GM20000 (cell line): ENCODE measurements around the gene ASPG.

Source experiments
- DNase-seq: peaks from one replicate; pipeline ENCODE4 v3.0.0; 2012; ENCODE audit warnings: low spot score
- TF ChIP-seq, protein P1 (sequence below): IDR thresholded peaks from 2 replicates; pipeline ENCODE4 v1.5.1; 2012; ENCODE audit warnings: mild to moderate bottlenecking, control low read depth; ENCODE audit errors: extremely low read depth, missing control alignments

ASPG gene

DNA sequence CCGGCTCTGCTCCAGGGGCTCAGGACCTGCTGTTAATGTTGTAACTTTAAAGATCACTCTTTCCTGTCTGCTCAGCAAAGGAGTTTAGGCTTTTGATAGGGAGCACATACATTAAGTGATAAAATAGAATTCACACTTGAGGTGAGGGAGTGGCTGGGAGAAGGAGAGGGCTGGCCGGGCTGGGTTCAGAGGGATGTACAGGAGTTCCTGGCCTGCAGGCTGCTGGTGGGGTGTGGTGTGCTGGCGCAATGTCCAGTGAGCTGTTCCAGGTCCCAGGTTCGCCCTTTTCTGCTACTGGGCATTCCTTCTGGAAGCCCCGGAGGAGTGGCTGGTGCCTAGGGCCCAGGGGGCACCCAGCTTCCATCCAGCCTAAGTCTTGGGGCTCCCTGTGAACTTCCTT is 70.6 kb downstream of the ASPG start:
- no peak for DNase-seq
- TF ChIP-seq, protein P1, sequence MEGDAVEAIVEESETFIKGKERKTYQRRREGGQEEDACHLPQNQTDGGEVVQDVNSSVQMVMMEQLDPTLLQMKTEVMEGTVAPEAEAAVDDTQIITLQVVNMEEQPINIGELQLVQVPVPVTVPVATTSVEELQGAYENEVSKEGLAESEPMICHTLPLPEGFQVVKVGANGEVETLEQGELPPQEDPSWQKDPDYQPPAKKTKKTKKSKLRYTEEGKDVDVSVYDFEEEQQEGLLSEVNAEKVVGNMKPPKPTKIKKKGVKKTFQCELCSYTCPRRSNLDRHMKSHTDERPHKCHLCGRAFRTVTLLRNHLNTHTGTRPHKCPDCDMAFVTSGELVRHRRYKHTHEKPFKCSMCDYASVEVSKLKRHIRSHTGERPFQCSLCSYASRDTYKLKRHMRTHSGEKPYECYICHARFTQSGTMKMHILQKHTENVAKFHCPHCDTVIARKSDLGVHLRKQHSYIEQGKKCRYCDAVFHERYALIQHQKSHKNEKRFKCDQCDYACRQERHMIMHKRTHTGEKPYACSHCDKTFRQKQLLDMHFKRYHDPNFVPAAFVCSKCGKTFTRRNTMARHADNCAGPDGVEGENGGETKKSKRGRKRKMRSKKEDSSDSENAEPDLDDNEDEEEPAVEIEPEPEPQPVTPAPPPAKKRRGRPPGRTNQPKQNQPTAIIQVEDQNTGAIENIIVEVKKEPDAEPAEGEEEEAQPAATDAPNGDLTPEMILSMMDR, result no peak

DNA sequence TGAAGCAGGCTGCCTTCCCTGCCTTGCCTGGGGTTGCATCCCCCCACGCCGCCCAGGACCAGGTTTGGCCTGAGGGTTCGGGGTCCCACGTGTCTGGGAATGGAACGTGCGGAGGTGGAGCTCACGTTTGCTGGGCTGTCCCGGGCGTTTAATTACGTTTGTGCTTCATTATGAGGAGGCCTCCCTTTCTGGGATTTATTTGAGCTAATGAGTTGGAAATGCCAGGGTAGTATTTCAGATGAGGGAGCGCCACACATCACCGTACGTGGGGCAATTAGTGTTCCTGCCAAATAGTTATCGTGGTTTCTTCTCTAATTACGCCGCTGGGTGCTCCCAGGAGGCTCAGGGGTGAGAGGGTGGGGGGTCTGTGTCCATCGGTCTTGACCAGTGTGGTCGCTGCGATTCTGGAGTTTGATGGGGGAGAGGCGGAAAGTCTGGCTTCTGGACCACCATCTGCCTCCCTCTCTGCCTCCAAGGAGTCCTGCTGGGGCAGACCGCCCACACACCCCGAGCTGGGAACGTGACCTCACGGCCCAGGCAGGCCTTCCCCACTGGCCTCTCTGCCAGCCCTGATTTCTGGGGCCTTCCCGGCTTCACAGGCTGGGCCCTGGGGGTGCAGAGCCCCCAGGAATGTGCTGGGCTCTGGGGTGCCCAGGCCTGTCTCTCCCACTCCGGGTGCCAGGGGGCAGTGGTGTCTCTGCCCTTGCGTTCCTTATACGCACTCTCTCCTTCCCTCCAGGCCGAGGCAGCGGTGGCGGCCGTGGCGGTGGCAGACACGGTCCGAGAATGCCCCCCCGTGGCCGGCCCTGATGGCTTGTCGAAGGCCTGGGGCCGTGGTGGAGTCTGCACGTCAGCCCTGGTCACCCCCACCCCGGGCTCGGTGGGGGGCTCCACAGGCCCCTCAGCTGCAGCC is 71.8 kb downstream of the ASPG start:
- no peak for DNase-seq
- TF ChIP-seq, protein P1, result no peak

DNA sequence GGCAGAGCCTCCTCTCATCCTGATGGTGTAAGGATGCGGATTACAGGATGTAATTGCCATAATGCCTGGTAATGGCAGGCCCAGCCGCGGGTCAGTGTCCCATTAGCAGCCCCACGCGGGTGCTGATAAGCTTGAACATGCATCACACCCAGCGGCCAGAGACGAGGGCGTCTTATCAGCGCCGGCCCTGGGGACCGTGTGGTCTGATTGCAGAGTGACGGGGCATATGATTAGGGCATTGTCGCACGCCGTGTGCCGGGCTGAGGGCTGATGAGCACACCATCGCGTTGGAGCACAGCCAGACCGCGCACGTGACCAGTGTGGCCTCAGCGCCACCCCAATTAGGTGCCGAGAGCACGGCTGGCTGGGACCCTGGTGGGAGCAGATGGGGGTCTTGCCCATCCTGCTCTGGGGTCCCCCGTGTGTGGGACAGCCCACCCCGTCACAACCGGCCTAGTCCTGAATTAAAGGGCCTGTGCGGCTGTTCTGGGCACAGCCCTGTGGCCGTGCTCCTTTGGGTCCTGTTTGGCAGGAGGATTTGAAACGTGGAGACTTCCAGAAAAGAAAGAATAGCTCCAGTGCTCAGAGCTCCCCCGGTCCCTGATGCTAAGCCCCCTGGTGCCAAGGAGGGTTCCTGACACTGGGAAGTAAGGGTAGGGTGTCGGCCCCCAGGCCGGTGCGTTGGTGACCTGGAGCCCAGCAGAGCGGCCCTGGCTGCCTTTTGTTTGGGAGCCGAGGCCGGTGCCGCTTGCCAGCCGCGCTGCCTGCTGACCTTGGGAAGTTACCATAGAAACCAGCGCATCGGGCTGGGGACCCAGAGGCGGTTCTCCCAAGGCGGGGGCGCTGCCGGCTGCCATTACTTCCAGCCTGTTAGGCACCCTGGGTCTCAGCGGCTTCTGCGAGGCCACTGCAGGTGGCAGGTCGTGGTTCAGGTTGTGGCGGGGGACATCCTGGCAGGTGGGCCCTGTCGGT is 73.6 kb downstream of the ASPG start:
- no peak for DNase-seq
- TF ChIP-seq, protein P1, result no peak

DNA sequence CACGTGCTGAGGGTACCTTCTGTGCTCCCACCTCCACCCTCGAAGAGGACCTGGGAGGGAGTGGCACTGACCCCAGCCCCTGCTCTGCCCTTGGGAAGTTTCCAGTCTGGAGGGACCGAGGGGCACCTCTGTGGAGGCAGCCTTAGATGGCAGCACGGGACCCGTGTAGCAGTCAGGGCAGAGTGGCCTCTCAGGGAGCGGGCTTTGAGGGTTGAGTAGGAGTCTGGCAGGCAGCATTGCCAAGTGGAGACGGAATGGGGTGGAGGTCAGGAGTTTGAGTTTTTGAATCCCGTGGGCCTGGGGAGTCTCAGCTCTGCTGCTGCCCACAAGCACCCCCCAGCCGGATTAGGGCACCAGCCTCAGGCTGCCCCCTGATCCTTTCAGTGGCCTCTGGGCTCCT is 74.5 kb downstream of the ASPG start:
- no peak for DNase-seq
- TF ChIP-seq, protein P1, result no peak

DNA sequence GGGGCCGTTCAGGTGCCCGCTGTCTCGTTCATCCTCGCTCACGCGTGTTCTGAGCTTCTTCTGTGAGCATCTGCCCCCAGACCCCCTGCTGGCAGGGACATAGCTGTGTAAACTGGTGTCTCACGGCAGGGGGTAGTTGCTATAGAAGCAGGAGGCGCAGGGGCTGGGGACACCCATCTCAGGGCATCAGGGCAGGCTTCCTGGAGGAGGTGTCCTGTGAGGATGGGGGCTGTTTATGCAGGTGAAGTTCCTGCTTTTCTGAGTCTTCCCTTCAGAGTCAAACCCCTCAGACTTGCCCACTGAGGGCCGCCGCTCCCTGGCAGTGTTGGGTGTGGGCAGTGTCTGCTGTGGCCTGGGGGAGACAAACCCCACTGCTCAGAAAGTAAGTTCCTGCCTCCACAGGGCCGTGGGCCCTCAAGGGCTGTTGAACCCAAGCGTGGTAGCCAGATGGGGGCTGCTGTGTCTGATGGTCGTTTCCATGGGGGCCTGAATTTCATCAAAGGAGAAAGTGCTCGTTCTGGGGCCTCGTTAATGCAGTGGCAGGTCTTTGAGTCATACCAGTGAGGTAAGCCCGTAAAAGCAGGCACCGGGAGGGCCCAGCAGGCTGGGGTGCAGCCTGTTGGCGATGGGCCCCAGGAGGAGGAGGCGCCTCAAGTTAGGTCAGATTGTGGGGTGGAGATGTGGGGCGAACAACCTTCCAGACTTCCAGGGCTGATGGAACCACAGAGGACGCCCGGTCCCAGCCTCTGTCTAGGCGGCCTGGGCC is 76.3 kb downstream of the ASPG start:
- TF ChIP-seq, protein P1, result no peak
- no peak for DNase-seq

DNA sequence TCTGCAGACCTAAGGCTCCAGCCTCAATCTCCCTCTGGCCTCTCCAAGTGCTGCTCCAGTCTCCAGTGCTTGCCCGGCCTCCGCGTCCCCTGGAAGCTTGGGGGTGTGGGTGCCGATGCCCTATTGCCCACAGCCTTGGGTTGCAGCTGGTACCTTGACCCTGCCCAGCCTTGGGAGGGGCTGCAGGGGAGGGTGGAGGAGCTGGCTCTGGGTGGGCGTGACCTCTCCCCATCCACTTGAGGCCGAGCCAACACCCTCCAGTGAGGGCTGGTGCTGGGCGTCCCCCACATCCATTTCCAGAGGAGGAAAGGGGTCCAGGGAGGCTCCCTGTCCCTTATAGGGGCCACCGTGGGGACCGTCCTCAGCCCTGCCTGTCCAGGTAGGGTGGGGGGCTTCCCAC is 77.0 kb downstream of the ASPG start:
- no peak for DNase-seq
- TF ChIP-seq, protein P1, result no peak
